ENCODE measurements around the gene ZMAT5. TPM values are rescaled to one million over a fixed set of nuclear protein-coding genes. Genes with fewer than 3 reads are reported as not detected.

Gene ZMAT5
- total RNA-seq, 5 donors from 2014 or later (not counting 1 experiment from before 2014, with no cell fraction given), result 11.2 to 23.1 (median 21.1) TPM

DNA sequence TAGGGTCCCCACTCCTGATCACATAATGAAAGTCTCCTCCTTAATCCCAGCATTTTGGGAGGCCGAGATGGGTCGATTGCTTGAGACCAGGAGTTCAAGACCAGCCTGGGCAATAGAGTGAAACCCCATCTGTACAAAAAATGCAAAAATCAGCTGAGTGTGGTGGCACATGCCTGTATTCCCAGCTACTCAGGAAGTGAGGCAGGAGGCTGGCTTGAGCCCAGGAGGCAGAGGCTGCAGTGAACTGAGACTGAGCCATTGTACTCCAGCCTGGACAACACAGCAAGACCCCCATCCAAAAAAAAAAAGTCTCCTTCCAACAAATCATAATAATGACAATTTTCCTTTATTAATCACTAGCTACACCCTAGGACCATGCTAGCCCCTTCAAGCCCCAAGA lies 15.1 kb downstream of the ZMAT5 start:
- Histone ChIP-seq H3K4me1 (ENCODE audit: control insufficient read depth in 1 of 2, extremely low read depth in 1 of 2, insufficient read depth in 2 of 2, low read length in 2 of 2) (peaks cover 0 to 17% of the 10 kb centered on the region in 2 experiments), H3K36me3 (ENCODE audit: control insufficient read depth in 2 of 2, extremely low read depth in 1 of 2, insufficient read depth in 1 of 2, low read length in 1 of 2) (peaks cover 14 to 17% of the 10 kb centered on the region in 2 donors), H3K27ac (ENCODE audit: low read length) (peak overlapping the region; percentile 14), H3K27me3 (replicated peaks in 1 of 2; ENCODE audit: control insufficient read depth in 2 of 2, extremely low read depth in 1 of 2, insufficient read depth in 2 of 2, low read length in 1 of 2) (no peaks in the 10 kb centered on the region), H3K9me3 (no peaks in the 10 kb centered on the region), H3K4me3 (ENCODE audit: control insufficient read depth in 1 of 2, extremely low read depth in 1 of 2, low read length in 1 of 2) (no peak overlapping the region)
- ChIA-PET CTCF (no interaction called here), POLR2A (no interaction called here)
- Mint-ChIP-seq H3K4me3 (no peak overlapping the region), H3K9me3 (no peaks in the 10 kb centered on the region), H3K27ac (no peak overlapping the region), H3K27me3 (no peaks in the 10 kb centered on the region), H3K4me1 (peaks cover 18 to 22% (median 18%) of the 10 kb centered on the region in 3 donors), H3K36me3 (peaks cover 17% of the 10 kb centered on the region)
- ATAC-seq (replicated peaks in 1 of 4), result no peak
- 95% methylated on average over 2 of the region's 2 CpGs for WGBS (ENCODE audit: insufficient coverage)
- DNase-seq, result no peak

DNA sequence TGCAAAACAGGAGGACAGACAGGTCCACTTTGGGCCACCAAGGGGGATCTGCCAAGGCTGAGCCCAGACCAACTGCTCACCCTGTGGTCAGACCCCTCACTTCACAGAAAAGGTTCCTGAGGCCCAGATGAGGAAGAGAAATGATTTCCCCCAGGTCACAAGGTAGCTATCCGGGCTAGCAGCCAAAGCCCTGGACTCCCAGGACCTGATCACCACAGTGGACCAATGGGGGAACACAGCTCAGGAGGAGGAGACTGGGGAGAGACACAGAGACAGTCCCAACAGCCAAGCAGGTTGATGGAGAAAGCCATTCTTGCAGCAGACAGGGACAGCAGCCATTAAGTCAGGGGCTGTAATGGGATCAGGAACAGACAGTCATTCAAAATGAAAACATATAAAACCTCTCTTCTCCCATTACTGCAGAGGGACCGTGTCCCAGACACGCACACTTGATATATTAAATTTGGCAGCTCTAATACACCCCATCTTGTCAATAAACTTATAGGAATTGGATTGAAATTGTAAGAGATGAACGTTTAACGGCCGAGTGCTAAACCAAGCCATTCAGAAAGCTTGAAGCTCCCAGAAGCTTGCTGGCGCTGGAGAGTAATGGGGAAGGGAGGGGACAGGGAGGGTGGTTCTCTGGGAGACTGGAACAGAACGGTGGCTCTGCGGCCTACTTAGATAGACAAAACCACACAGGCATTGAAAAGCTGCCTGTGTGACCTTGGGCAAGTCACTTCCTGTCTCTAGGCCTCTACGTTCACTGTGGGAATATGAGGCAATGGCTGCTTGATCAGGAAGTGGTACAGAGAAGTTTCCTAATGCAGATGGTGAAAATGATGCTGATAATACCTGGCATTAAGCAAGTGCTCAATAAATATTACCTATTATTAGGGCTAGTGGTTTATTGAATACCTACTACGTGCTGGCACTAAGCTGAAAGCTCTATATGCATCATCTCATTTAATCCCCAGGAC lies 16.0 kb downstream of the ZMAT5 start:
- no peaks in the 10 kb centered on the region for H3K9me3 ChIP-seq

DNA sequence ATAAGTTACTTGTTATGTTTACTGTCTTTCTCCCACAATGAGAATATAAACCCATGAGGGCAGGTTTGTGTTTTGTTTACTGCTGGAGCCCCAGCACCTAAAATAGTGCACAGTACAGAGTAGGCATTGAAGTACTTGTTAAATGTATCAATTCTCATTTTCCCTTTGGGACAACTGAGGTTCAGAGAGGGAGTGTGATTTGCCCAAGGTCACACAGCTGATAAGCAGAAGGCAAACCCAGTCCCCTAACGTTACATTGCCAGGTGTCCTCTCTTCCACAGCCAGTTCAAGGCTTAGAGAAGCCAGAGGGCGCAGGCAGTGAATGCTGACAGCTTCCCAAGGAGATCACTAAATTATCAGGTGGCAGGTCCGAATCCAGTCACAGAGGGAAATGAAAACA lies 16.8 kb downstream of the ZMAT5 start:
- ATAC-seq (replicated peaks in 1 of 4) (no peak), DNase-seq (no peak)
- peaks cover 0 to 17% of the 10 kb centered on the region in 2 experiments for H3K4me1 ChIP-seq (ENCODE audit: control insufficient read depth in 1 of 2, extremely low read depth in 1 of 2, insufficient read depth in 2 of 2, low read length in 2 of 2)
- H3K4me3 ChIP-seq (ENCODE audit: control insufficient read depth in 1 of 2, extremely low read depth in 1 of 2, low read length in 1 of 2), result no peak overlapping the region
- Mint-ChIP-seq H3K9me3 (no peaks in the 10 kb centered on the region), H3K27me3 (no peaks in the 10 kb centered on the region), H3K4me3 (no peak overlapping the region), H3K36me3 (peaks cover 26% of the 10 kb centered on the region), H3K27ac (no peak overlapping the region), H3K4me1 (peaks cover 18 to 20% (median 18%) of the 10 kb centered on the region in 3 donors)
- CTCF ChIA-PET, result no interaction called here
- H3K27ac ChIP-seq (ENCODE audit: low read length), result no peak overlapping the region
- 92% methylated on average over 2 of the region's 3 CpGs for WGBS (ENCODE audit: insufficient coverage)
- POLR2A ChIA-PET, result no interaction called here
- H3K9me3 ChIP-seq, result no peaks in the 10 kb centered on the region
- H3K27me3 ChIP-seq (replicated peaks in 1 of 2; ENCODE audit: control insufficient read depth in 2 of 2, extremely low read depth in 1 of 2, insufficient read depth in 2 of 2, low read length in 1 of 2), result no peaks in the 10 kb centered on the region
- peaks cover 18 to 27% of the 10 kb centered on the region in 2 donors for H3K36me3 ChIP-seq (ENCODE audit: control insufficient read depth in 2 of 2, extremely low read depth in 1 of 2, insufficient read depth in 1 of 2, low read length in 1 of 2)

More for the DNA sequence above, 16.0 kb downstream of the ZMAT5 start:
- ChIA-PET POLR2A (interaction anchor here in 1 of 2 donors (0.5 kb wide), 1 partner anchor 82 kb away, joined by 4 read pairs; no protein-coding TSS in a partner anchor), CTCF (no interaction called here)
- H3K4me3 ChIP-seq (ENCODE audit: control insufficient read depth in 1 of 2, extremely low read depth in 1 of 2, low read length in 1 of 2), result no peak overlapping the region
- H3K36me3 Mint-ChIP-seq, result peaks cover 19% of the 10 kb centered on the region
- ATAC-seq (replicated peaks in 1 of 4) (peak in 3 of 4 experiments; percentile 43 to 54 (median 48)), DNase-seq (peak in 7 of 35 experiments; percentile 3 to 50 (median 20))
- WGBS (ENCODE audit: insufficient coverage), result 100% methylated on average over 1 of the region's 11 CpGs
- no peaks in the 10 kb centered on the region for H3K27me3 Mint-ChIP-seq
- H3K4me3 Mint-ChIP-seq, result no peak overlapping the region
- H3K27ac ChIP-seq (ENCODE audit: low read length), result peak overlapping the region; percentile 14
- H3K4me1 ChIP-seq (ENCODE audit: control insufficient read depth in 1 of 2, extremely low read depth in 1 of 2, insufficient read depth in 2 of 2, low read length in 2 of 2), result peaks cover 0 to 17% of the 10 kb centered on the region in 2 experiments
- no peaks in the 10 kb centered on the region for H3K27me3 ChIP-seq (replicated peaks in 1 of 2; ENCODE audit: control insufficient read depth in 2 of 2, extremely low read depth in 1 of 2, insufficient read depth in 2 of 2, low read length in 1 of 2)
- H3K9me3 Mint-ChIP-seq, result no peaks in the 10 kb centered on the region
- H3K4me1 Mint-ChIP-seq, result peaks cover 18 to 22% (median 18%) of the 10 kb centered on the region in 3 donors
- peak overlapping the region; percentile 74 to 87 for H3K27ac Mint-ChIP-seq
- H3K36me3 ChIP-seq (ENCODE audit: control insufficient read depth in 2 of 2, extremely low read depth in 1 of 2, insufficient read depth in 1 of 2, low read length in 1 of 2), result peaks cover 15 to 24% of the 10 kb centered on the region in 2 donors

DNA sequence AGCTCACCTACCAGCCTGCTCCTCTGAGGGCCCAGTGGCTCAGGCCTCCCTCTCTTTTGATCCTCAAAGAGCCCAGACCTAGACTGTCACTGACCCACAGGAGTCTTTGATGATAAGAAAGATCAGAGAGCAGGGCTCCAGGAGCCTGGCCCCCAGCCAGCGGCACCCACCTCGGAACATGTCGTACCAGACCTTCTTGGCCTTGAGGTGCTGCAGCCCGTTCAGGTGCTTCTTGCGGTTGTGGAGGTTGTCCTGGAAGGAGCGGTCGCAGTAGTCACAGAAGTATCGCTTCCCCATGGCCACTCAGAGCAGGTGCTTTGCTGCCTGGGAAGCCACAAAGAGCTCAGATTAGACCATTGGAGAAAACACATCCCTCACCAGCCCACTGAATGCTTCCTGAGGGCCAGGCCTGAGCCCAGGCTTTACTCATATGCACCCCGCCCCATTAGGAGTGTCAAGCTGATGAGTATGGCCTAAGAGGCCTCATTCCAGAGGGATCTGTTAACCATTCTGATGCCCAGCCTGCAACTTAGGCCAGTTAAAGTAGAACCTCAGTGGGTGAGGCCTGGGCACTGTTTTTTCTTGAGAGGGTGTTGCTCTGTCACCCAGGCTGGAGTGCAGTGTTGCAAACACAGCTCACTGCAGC lies 18.4 kb downstream of the ZMAT5 start:
- no peak overlapping the region for H3K27ac ChIP-seq (ENCODE audit: low read length)
- H3K4me1 ChIP-seq (ENCODE audit: control insufficient read depth in 1 of 2, extremely low read depth in 1 of 2, insufficient read depth in 2 of 2, low read length in 2 of 2), result peaks cover 0 to 17% of the 10 kb centered on the region in 2 experiments
- Mint-ChIP-seq H3K36me3 (peaks cover 33% of the 10 kb centered on the region), H3K4me1 (peaks cover 18 to 20% (median 20%) of the 10 kb centered on the region in 3 donors), H3K4me3 (no peak overlapping the region), H3K27me3 (no peaks in the 10 kb centered on the region), H3K9me3 (no peaks in the 10 kb centered on the region), H3K27ac (no peak overlapping the region)
- H3K4me3 ChIP-seq (ENCODE audit: control insufficient read depth in 1 of 2, extremely low read depth in 1 of 2, low read length in 1 of 2), result no peak overlapping the region
- ATAC-seq (replicated peaks in 1 of 4), result no peak
- ChIA-PET POLR2A (interaction anchor here in 1 of 2 donors (0.5 kb wide), 1 partner anchor 15 kb away, joined by 3 read pairs; no protein-coding TSS in a partner anchor), CTCF (no interaction called here)
- H3K36me3 ChIP-seq (ENCODE audit: control insufficient read depth in 2 of 2, extremely low read depth in 1 of 2, insufficient read depth in 1 of 2, low read length in 1 of 2), result peaks cover 22 to 31% of the 10 kb centered on the region in 2 donors
- no peak for DNase-seq
- 98% methylated on average over 7 of the region's 9 CpGs for WGBS (ENCODE audit: insufficient coverage)
- H3K27me3 ChIP-seq (replicated peaks in 1 of 2; ENCODE audit: control insufficient read depth in 2 of 2, extremely low read depth in 1 of 2, insufficient read depth in 2 of 2, low read length in 1 of 2), result no peaks in the 10 kb centered on the region
- H3K9me3 ChIP-seq, result no peaks in the 10 kb centered on the region

DNA sequence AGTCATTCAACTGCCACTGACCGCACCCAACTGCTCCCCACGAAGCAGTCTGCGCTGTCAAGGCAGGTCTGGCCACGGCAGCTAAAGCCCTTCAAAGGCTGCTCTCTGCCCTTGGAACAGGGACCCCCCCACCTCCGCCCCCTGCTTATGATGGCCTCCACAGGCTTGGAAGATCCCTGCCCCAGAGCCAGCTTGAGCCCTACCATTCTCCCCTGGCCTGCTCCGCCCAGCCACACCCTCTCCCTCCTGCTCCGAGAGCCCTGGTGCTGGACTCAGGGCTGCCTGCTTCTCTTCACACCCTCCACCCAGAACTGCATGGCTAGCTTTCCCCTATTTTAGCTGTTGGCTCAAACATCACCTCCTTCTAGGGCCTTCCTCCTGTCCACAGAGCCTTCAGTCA lies 19.0 kb downstream of the ZMAT5 start:
- Mint-ChIP-seq H3K27me3 (no peaks in the 10 kb centered on the region), H3K36me3 (peaks cover 33% of the 10 kb centered on the region), H3K9me3 (no peaks in the 10 kb centered on the region), H3K4me3 (no peak overlapping the region), H3K4me1 (peaks cover 18 to 24% (median 20%) of the 10 kb centered on the region in 3 donors), H3K27ac (no peak overlapping the region)
- Histone ChIP-seq H3K27ac (ENCODE audit: low read length) (no peak overlapping the region), H3K36me3 (ENCODE audit: control insufficient read depth in 2 of 2, extremely low read depth in 1 of 2, insufficient read depth in 1 of 2, low read length in 1 of 2) (peaks cover 22 to 31% of the 10 kb centered on the region in 2 donors), H3K4me3 (ENCODE audit: control insufficient read depth in 1 of 2, extremely low read depth in 1 of 2, low read length in 1 of 2) (no peak overlapping the region), H3K27me3 (replicated peaks in 1 of 2; ENCODE audit: control insufficient read depth in 2 of 2, extremely low read depth in 1 of 2, insufficient read depth in 2 of 2, low read length in 1 of 2) (no peaks in the 10 kb centered on the region), H3K9me3 (no peaks in the 10 kb centered on the region), H3K4me1 (ENCODE audit: control insufficient read depth in 1 of 2, extremely low read depth in 1 of 2, insufficient read depth in 2 of 2, low read length in 2 of 2) (peaks cover 0 to 17% of the 10 kb centered on the region in 2 experiments)
- WGBS (ENCODE audit: insufficient coverage), result 93% methylated on average over 7 of the region's 7 CpGs
- POLR2A ChIA-PET, result no interaction called here
- DNase-seq (no peak), ATAC-seq (replicated peaks in 1 of 4) (no peak)
- CTCF ChIA-PET, result no interaction called here

DNA sequence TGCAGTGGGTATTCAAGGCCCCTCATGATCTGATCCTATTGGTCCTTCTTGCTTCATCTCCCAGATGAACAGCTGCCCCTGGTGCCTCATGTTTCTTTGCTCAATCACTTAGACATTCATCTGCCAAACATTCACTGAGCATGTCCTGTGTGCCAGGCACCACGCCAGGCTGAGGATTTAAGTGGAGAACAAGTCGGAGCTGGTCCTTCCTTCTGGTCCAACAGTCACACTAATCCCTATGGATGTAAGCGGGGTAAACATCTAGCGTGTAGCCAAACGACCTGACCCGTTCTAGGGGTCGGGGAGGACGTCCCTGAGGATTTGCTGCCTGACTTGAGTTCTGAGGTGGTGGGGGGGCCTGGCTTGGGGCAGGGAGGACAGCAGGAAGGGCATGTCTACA lies 21.9 kb downstream of the ZMAT5 start:
- Histone ChIP-seq H3K27ac (ENCODE audit: low read length) (no peak overlapping the region), H3K4me3 (ENCODE audit: control insufficient read depth in 1 of 2, extremely low read depth in 1 of 2, low read length in 1 of 2) (no peak overlapping the region), H3K27me3 (replicated peaks in 1 of 2; ENCODE audit: control insufficient read depth in 2 of 2, extremely low read depth in 1 of 2, insufficient read depth in 2 of 2, low read length in 1 of 2) (no peaks in the 10 kb centered on the region), H3K9me3 (no peaks in the 10 kb centered on the region), H3K36me3 (ENCODE audit: control insufficient read depth in 2 of 2, extremely low read depth in 1 of 2, insufficient read depth in 1 of 2, low read length in 1 of 2) (peaks cover 22 to 44% of the 10 kb centered on the region in 2 donors), H3K4me1 (ENCODE audit: control insufficient read depth in 1 of 2, extremely low read depth in 1 of 2, insufficient read depth in 2 of 2, low read length in 2 of 2) (no peaks in the 10 kb centered on the region)
- peaks cover 0 to 14% (median 0%) of the 10 kb centered on the region in 3 donors for H3K4me1 Mint-ChIP-seq
- 89% methylated on average over 4 of the region's 8 CpGs for WGBS (ENCODE audit: insufficient coverage)
- ATAC-seq (replicated peaks in 1 of 4) (no peak), DNase-seq (no peak)
- no peak overlapping the region for H3K4me3 Mint-ChIP-seq
- ChIA-PET CTCF (interaction anchor here in 1 of 2 donors (0.6 kb wide), 1 partner anchor 37 kb away, joined by 3 read pairs; no protein-coding TSS in a partner anchor), POLR2A (no interaction called here)
- H3K27ac Mint-ChIP-seq, result no peak overlapping the region
- peaks cover 41% of the 10 kb centered on the region for H3K36me3 Mint-ChIP-seq
- H3K9me3 Mint-ChIP-seq, result no peaks in the 10 kb centered on the region
- no peaks in the 10 kb centered on the region for H3K27me3 Mint-ChIP-seq

All from T-cell (primary cell).